ENCODE data around the gene SH3PXD2B. TPM values are rescaled to one million over a fixed set of nuclear protein-coding genes. Genes with fewer than 3 reads are reported as not detected.

Gene SH3PXD2B
- total RNA-seq, 2 experiments from 2014 or later, result 0.60 to 0.95 TPM

GRCh38 chr5:172446336-172447051, 7.8 kb downstream of the SH3PXD2B start:
- H3K9me3 Mint-ChIP-seq, result no peaks in the 10 kb centered on the region
- CTCF ChIA-PET, result interaction anchor here (1.0 kb wide), 1 partner anchor 15 kb away, joined by 3 read pairs; no protein-coding TSS in a partner anchor
- peaks cover 7% of the 10 kb centered on the region for H3K4me1 ChIP-seq (ENCODE audit: insufficient read depth, low read length)
- H3K27ac Mint-ChIP-seq, result no peak overlapping the region
- H3K36me3 ChIP-seq (ENCODE audit: insufficient read depth, low read length), result no peaks in the 10 kb centered on the region
- peaks cover 10% of the 10 kb centered on the region for H3K27me3 Mint-ChIP-seq
- H3K27ac ChIP-seq (ENCODE audit: low read depth in 1 of 2, low read length in 2 of 2), result no peak overlapping the region
- H3K4me3 Mint-ChIP-seq, result no peak overlapping the region
- H3K9me3 ChIP-seq (ENCODE audit: control insufficient read depth in 1 of 2, insufficient read depth in 1 of 2, low read length in 2 of 2), result no peaks in the 10 kb centered on the region
- no peaks in the 10 kb centered on the region for H3K4me1 Mint-ChIP-seq (ENCODE audit: low read depth)
- no peaks in the 10 kb centered on the region for H3K36me3 Mint-ChIP-seq (ENCODE audit: low read depth)
- H3K27me3 ChIP-seq (ENCODE audit: control insufficient read depth in 1 of 2, insufficient read depth in 2 of 2, low read length in 2 of 2), result peaks cover 2 to 5% of the 10 kb centered on the region in 2 experiments
- intact Hi-C loops (cut with DNase I, micrococcal nuclease), result no loop called here
- DNase-seq (no peak), ATAC-seq (ENCODE audit: poor library complexity) (no peak)
- TF ChIP-seq CTCF (IDR thresholded peaks at IDR 0.05), result no peak
- no peak overlapping the region for H3K4me3 ChIP-seq (ENCODE audit: low read length)
- POLR2A ChIA-PET, result no interaction called here

GRCh38 chr5:172445866-172446265, 8.5 kb downstream of the SH3PXD2B start:
- CTCF ChIA-PET, result no interaction called here
- intact Hi-C loops (cut with DNase I, micrococcal nuclease), result no loop called here

GRCh38 chr5:172444626-172445365, 9.5 kb downstream of the SH3PXD2B start:
- H3K27me3 Mint-ChIP-seq, result peaks cover 3% of the 10 kb centered on the region
- POLR2A ChIA-PET, result no interaction called here
- ATAC-seq (ENCODE audit: poor library complexity) (no peak), DNase-seq (no peak)
- H3K9me3 Mint-ChIP-seq, result no peaks in the 10 kb centered on the region
- no peaks in the 10 kb centered on the region for H3K36me3 Mint-ChIP-seq (ENCODE audit: low read depth)
- no peak overlapping the region for H3K27ac Mint-ChIP-seq
- Histone ChIP-seq H3K4me3 (ENCODE audit: low read length) (no peak overlapping the region), H3K4me1 (ENCODE audit: insufficient read depth, low read length) (peaks cover 4% of the 10 kb centered on the region), H3K27me3 (ENCODE audit: control insufficient read depth in 1 of 2, insufficient read depth in 2 of 2, low read length in 2 of 2) (peaks cover 2 to 5% of the 10 kb centered on the region in 2 experiments), H3K27ac (ENCODE audit: low read depth in 1 of 2, low read length in 2 of 2) (no peak overlapping the region), H3K36me3 (ENCODE audit: insufficient read depth, low read length) (no peaks in the 10 kb centered on the region), H3K9me3 (ENCODE audit: control insufficient read depth in 1 of 2, insufficient read depth in 1 of 2, low read length in 2 of 2) (peaks cover 0 to under 1% of the 10 kb centered on the region in 2 experiments)
- H3K4me1 Mint-ChIP-seq (ENCODE audit: low read depth), result no peaks in the 10 kb centered on the region
- no peak overlapping the region for H3K4me3 Mint-ChIP-seq
- TF ChIP-seq CTCF (IDR thresholded peaks at IDR 0.05), result no peak
- CTCF ChIA-PET, result no interaction called here
- intact Hi-C loops (cut with DNase I, micrococcal nuclease), result no loop called here

More at GRCh38 chr5:172445866-172446265, 8.5 kb downstream of the SH3PXD2B start:
- Mint-ChIP-seq H3K27ac (no peak overlapping the region), H3K4me3 (no peak overlapping the region), H3K9me3 (no peaks in the 10 kb centered on the region), H3K4me1 (ENCODE audit: low read depth) (no peaks in the 10 kb centered on the region), H3K36me3 (ENCODE audit: low read depth) (no peaks in the 10 kb centered on the region), H3K27me3 (peaks cover 4% of the 10 kb centered on the region)
- Histone ChIP-seq H3K4me3 (ENCODE audit: low read length) (no peak overlapping the region), H3K27ac (ENCODE audit: low read depth in 1 of 2, low read length in 2 of 2) (no peak overlapping the region), H3K9me3 (ENCODE audit: control insufficient read depth in 1 of 2, insufficient read depth in 1 of 2, low read length in 2 of 2) (no peaks in the 10 kb centered on the region), H3K4me1 (ENCODE audit: insufficient read depth, low read length) (peaks cover 4% of the 10 kb centered on the region), H3K27me3 (ENCODE audit: control insufficient read depth in 1 of 2, insufficient read depth in 2 of 2, low read length in 2 of 2) (peaks cover 2 to 5% of the 10 kb centered on the region in 2 experiments), H3K36me3 (ENCODE audit: insufficient read depth, low read length) (no peaks in the 10 kb centered on the region)
- TF ChIP-seq CTCF (IDR thresholded peaks at IDR 0.05), result no peak
- no peak for ATAC-seq (ENCODE audit: poor library complexity)
- DNase-seq, result no peak
- POLR2A ChIA-PET, result no interaction called here

All from CD4-positive, alpha-beta T cell (primary cell).